HL-60 (cell line): ENCODE results near the gene OPALIN.

Source experiments
- DNase-seq, 2 experiments: peaks; one replicate each; pipeline ENCODE4 v3.0.0-alpha.2; 2010 to 2020; ENCODE audit warnings: low read depth in 1 of 2, low spot score in 1 of 2
- H3K27ac ChIP-seq: fragments of 250-450 bp; sonication (Bioruptor Pico); replicated peaks from 2 replicates; pipeline ENCODE4 v1.5.1; 2020; ENCODE audit warnings: mild to moderate bottlenecking, moderate library complexity
- H3K27me3 ChIP-seq: fragments of 250-450 bp; sonication (Bioruptor Pico); 2 replicates; pipeline ENCODE4 v1.5.1; 2021; ENCODE audit warnings: mild to moderate bottlenecking, moderate library complexity; ENCODE audit not compliant: insufficient read depth, poor library complexity, severe bottlenecking
- H3K4me3 ChIP-seq: replicated peaks from 2 replicates; pipeline ENCODE4 v1.5.1; 2011; ENCODE audit warnings: mild to moderate bottlenecking, control low read depth, low read length; ENCODE audit not compliant: insufficient read depth
- CTCF ChIP-seq: IDR thresholded peaks from one replicate; pipeline ENCODE4 v1.5.1; 2011; ENCODE audit warnings: low read length, control low read depth, inconsistent platforms; ENCODE audit not compliant: insufficient read depth
- GABPA ChIP-seq: IDR thresholded peaks from 2 replicates; pipeline ENCODE4 v1.6.1; 2012; ENCODE audit warnings: low read depth
- POLR2AphosphoS5 ChIP-seq: IDR thresholded peaks from 2 replicates; pipeline ENCODE4 v1.6.1; 2012; ENCODE audit warnings: low read depth
- REST ChIP-seq: IDR thresholded peaks from 2 replicates; pipeline ENCODE4 v1.6.1; 2012; ENCODE audit warnings: low read depth; ENCODE audit not compliant: insufficient replicate concordance
- SPI1 ChIP-seq: IDR thresholded peaks from 2 replicates; pipeline ENCODE4 v1.6.1; 2012; ENCODE audit warnings: low read depth, mild to moderate bottlenecking, borderline replicate concordance

The OPALIN gene

GRCh38 chr10:96325719-96326373 lies 33.0 kb downstream of the OPALIN start:
- DNase-seq: no peak
- H3K27me3 ChIP-seq: no peaks in the 10 kb centered on the region
- no peak overlapping the region for H3K4me3 ChIP-seq
- H3K27ac ChIP-seq: no peak overlapping the region
- TF ChIP-seq GABPA (no peak), SPI1 (no peak), REST (no peak), CTCF (no peak), POLR2AphosphoS5 (no peak)

- H3K27me3 ChIP-seq: no peaks in the 10 kb centered on the region
- H3K4me3 ChIP-seq: no peak overlapping the region
- TF ChIP-seq POLR2AphosphoS5: no peak
- no peak for TF ChIP-seq REST
- no peak for TF ChIP-seq CTCF
- no peak for TF ChIP-seq GABPA
- TF ChIP-seq SPI1: no peak
- no peak overlapping the region for H3K27ac ChIP-seq
- DNase-seq: no peak
These were observed 34.4 kb downstream of the OPALIN start for GRCh38 chr10:96324447-96324846.

GRCh38 chr10:96322275-96322674 lies 36.5 kb downstream of the OPALIN start:
- Histone ChIP-seq H3K27ac (no peak overlapping the region), H3K27me3 (no peaks in the 10 kb centered on the region), H3K4me3 (no peak overlapping the region)
- TF ChIP-seq GABPA (no peak), POLR2AphosphoS5 (no peak), CTCF (no peak), SPI1 (no peak), REST (no peak)
- DNase-seq: no peak
